HG02763 (cell line): ENCODE data around the gene MSMP.

Experiments
- ATAC-seq: cut with Tn5 transposase; IDR thresholded peaks from one replicate; pipeline ENCODE4 v1.9.1; 2021; ENCODE audit warnings: mild to moderate bottlenecking, moderate library complexity; ENCODE audit not compliant: unreplicated experiment

The MSMP gene

DNA sequence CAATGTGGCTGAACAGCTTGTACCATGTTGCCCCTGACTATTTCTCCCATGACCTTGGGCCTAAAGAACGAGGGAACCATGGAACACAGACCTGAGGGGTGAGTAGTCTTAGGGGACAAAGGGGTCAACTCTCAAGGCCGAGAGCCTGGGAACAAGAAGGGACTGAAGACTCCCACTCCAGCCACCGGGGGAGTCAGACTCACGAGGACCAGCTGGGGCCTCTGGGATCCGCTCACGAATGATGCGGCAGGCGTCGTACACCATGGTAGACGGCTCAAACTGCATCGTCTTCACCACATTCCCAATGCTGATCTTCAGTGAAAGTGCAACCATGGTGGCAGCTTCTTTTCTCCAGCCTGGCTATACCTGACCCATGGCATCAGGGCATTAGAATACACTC is 28.7 kb downstream of the MSMP start:
- no peak for ATAC-seq

DNA sequence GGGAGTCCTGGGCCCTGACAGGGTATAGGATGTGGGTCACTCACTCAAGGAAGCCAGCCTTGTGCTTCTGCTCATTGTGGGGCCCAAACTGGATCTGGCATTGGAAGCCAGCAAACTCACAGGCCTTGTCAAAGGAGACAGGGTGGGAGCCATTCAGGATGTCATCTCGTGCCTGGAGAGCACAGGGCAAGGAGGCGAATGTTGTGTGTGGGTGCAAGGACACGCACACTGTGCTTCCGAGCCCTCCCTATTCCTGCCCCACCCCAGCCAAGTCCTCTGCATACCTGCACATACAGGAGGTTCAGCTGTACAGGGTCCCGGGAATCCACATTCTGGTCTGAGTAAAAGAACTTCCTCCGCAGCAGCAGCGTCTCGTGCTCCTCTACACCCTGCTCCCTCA is 30.2 kb downstream of the MSMP start:
- ATAC-seq = no peak

DNA sequence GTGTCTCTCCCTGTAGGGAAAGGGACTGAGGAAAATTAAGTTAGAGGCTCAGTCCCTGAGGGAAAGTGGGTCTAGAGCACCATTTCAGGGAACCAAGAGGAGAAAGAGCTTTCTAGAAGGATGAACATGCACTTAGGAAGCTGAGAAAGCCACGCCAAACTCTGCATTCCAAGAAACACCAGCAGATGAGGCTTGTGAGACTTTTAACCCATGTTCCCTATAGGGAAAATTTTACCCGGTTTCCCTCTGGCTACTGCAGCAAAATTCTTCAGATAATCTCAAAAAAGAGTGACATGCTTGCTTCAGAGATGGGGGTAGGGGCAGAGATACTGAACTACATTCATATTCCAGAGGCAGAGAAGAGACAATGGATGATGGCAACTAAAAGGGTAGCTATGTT is 30.6 kb downstream of the MSMP start:
- no peak for ATAC-seq

DNA sequence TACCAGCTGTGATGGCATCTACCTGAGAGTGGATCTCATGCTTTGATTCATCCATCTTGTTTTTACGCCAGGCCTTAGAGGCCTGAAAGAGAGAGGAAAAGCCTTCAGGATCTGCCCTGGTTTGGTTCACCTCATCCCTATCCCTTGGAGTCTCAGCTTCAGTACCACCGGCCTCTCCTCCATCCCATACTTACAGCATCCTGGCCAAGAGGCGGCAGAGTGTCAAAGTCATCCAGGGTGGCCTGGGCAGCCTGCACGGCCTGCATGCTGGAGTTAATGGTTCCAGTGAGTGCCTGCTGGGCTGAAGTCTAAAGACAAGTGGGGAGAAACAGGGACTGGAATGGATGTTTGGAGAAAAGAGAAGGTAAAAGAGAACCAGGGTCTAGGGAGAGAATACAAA is 34.5 kb downstream of the MSMP start:
- no peak for ATAC-seq

- no peak for ATAC-seq
These were observed 35.2 kb downstream of the MSMP start for GRCh38 chr9:35718721-35719511.

- no peak for ATAC-seq
These were observed 36.8 kb downstream of the MSMP start for GRCh38 chr9:35717132-35717870.

- ATAC-seq = no peak
These were observed 37.8 kb downstream of the MSMP start for GRCh38 chr9:35716230-35716629.

GRCh38 chr9:35714579-35715252 is 39.4 kb downstream of the MSMP start:
- ATAC-seq = no peak

GRCh38 chr9:35714123-35714522 is 40.0 kb downstream of the MSMP start:
- no peak for ATAC-seq

DNA sequence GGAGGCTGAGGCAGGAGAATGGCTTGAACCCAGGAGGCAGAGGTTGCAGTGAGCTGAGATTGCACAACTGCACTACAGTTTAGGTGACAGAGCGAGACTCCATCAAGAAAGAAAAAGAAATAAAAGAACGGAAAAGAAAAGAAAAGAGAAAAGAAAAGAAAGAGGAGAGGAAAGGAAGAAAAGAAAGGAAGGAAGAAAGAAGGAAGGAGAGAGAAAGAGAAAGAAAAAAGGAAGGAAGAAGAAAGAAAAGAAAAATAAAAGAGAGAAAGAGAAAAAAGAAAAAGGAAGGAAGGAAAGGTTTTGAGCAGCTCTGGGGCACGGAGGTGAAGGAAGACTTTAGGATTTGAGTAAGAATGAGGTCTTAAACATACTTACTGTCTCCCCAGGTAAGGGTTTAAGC is 40.5 kb downstream of the MSMP start:
- no peak for ATAC-seq

DNA sequence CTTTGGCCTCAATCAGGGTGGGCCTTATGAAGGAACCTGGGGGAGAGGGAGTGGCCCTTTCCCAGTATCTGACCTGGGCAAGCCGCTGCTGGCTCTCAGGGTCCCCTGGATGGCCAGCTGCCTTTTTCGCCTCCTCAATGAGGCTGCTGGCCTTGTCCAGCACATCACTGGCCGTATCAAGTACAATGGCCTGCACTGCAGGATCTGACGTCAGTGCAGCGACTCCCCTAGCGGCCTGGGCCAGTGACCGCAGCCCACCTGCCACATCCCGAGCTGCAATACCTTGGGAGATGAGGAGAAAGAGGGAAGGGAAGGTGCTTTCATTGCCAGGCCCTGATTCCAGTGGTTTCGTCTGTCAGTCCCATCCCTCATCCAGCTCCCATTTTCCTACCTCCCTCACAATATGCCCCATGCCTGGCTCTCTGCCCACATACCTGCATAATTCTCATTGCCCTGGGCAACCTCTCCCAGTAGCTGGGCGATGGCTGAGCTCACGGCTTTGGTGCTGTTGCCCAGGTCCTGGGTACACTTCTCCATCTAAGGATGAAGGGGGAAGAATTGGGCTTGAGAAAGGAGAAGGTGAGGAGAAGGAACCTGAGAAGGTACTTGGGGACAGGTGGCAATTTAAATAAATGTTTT is 41.2 kb downstream of the MSMP start:
- no peak for ATAC-seq

DNA sequence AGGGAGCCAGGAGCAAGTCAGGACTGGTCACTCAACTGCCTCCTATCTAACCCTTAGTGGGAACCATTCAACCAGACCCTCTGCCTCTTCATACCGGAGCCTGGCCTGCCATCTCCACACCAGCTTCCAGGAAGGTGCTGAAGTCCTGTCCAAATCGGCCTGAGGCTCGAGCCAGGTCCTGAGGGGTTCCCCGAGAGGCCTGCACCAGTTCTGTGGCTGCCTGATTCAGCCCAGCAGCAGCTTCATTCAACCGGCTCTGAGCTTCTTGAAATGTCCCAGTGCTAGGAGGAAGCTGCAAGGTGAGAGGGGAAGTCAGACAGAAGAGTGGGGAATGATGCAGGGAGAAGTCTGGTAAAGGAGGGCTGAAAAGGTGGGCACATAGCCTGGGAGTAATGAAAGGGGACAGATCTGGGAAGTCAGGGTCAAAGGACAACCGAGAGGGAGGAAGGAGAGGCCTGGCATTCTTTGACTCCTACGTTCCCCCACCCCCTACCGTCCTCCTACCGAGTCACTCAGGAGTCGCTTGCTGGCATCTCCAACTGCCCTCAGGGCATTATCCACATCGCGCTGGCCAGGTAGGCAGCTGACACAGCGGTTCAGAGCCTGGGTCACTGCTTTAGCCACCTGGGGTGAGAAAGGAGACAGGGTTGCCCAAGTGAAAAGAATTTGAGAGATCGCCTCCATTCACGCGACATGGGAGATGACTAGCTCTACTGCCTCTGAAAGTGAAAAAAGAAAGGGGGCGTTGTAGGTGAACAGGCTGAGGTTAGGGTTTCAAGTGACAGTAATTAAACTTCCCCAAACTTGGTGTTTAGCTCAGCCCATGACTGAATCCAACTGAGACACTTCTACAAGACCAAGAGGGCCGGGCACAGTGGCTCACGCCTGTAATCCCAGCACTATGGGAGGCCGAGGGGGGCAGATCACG is 42.3 kb downstream of the MSMP start:
- no peak for ATAC-seq

GRCh38 chr9:35710818-35711500 is 43.1 kb downstream of the MSMP start:
- ATAC-seq = no peak

- no peak for ATAC-seq
These were observed 45.9 kb downstream of the MSMP start for GRCh38 chr9:35708146-35708545.

GRCh38 chr9:35706951-35707350 is 47.1 kb downstream of the MSMP start:
- no peak for ATAC-seq

- ATAC-seq = no peak
These were observed 48.1 kb downstream of the MSMP start for GRCh38 chr9:35705836-35706430.

- ATAC-seq = no peak
These were observed 48.7 kb downstream of the MSMP start for GRCh38 chr9:35705372-35705771.

DNA sequence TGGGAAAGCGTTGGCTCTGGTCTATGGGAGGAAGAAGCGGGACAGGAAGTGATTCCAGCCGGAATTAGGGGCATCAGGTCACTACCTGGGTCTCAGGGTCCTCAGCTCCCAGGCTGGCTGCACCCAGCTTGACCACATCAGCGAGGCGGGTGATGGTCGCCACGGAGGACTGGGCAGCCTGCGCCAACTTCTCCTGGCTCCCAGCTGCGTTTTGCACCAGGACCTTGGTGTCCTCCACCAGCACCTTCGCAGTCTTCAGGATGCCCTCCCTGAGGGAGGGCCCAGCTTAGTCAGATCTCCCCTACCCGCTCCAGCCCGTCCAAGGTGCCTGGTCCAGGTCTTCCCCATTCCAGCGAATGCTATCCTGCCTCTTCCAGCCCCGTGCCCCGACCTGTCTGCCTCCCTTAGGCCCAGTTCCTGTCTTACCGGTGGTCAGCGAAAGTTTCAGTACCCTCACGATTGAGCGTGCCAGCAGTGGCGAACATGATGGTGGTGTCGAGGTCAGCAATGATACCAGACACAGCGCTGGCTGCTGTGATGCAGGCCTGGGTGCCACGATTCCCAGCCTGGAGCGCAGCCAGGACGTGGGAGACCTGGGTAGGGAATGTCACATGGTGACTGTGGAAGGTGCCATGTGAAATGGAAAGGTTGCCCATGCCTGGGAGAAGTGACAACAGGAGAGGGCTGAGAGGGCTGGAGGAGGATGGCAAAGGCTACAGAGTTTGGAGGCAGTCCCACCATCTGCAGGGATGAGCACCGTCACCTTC is 50.0 kb downstream of the MSMP start:
- no peak for ATAC-seq
